K562 (cell line): ENCODE results near the gene ZNF346. TPM values are rescaled to one million over a fixed set of nuclear protein-coding genes. Genes with fewer than 3 reads are reported as not detected.

Experiments used
- ATAC-seq: fragments of 200-7000 bp; cut with Tn5 transposase; 3 replicates; pipeline ENCODE4 v1.9.1; 2020; ENCODE audit warnings: moderate library complexity
- BruUV-seq: library from RNA; stranded (reverse); fragments of 400-500 nt; replicated peaks from 2 replicates; lab custom pipeline; 2021; lab: Mats Ljungman, UMichigan
- CTCF ChIA-PET: fragments of 300-600 bp; formaldehyde crosslinking; extraction: SDS; loops from one replicate; lab custom pipeline; 2021; ENCODE audit warnings: low intra/inter-chr PET ratio; lab: Yijun Ruan, JAX
- POLR2A ChIA-PET: fragments of 300-600, 350-650 bp; sonication (Branson Sonifier 250); formaldehyde crosslinking; extraction: SDS; loops from one replicate; lab custom pipeline; 2021; ENCODE audit warnings: antibody characterized with exemption, inconsistent platforms; lab: Yijun Ruan, JAX
- DNase-seq, 4 experiments: peaks; one replicate each; pipeline versions ENCODE4 v3.0.0 to v3.0.0-alpha.2; 2011 to 2018; ENCODE audit warnings: low spot score in 3 of 4, mixed read lengths in 3 of 4; ENCODE audit errors: extremely low read depth in 1 of 4
- FAIRE-seq: peaks from 2 replicates; lab custom pipeline; 2011; peaks lifted over from hg19 to GRCh38; lab: Jason Lieb, UNC
- H2AFZ ChIP-seq: 2 replicates; pipeline ENCODE4 v1.6.0; 2011; ENCODE audit warnings: low read depth, low read length, control low read depth, inconsistent platforms
- H3K27ac ChIP-seq: fragments of 200-600 bp; 3 replicates; pipeline ENCODE4 v1.8.0; 2011; ENCODE audit warnings: low read depth, mild to moderate bottlenecking, control low read depth, inconsistent platforms, low read length, moderate library complexity, mixed read lengths; ENCODE audit errors: extremely low read depth
- H3K27me3 ChIP-seq, 2 experiments: fragments of 300-600 bp in 1 of 2; 2 replicates in 1 of 2; 3 replicates in 1 of 2; pipeline versions ENCODE4 v1.6.0 to v1.8.0; 2011; ENCODE audit warnings: inconsistent platforms in 2 of 2, low read length in 2 of 2, mild to moderate bottlenecking in 1 of 2, mixed read lengths in 1 of 2, moderate library complexity in 1 of 2; ENCODE audit not compliant: control insufficient read depth in 2 of 2, insufficient read depth in 2 of 2
- H3K36me3 ChIP-seq: fragments of 300-600 bp; 3 replicates; pipeline ENCODE4 v1.8.0; 2011; ENCODE audit warnings: mild to moderate bottlenecking, low read length, inconsistent platforms; ENCODE audit not compliant: control insufficient read depth, insufficient read depth
- H3K4me1 ChIP-seq, 2 experiments: fragments of 200-600 bp in 1 of 2; replicated peaks in 1 of 2; 2 replicates in 1 of 2; 3 replicates in 1 of 2; pipeline versions ENCODE4 v1.5.1 to v1.8.0; 2011; ENCODE audit warnings: inconsistent platforms in 2 of 2, low read length in 2 of 2, mild to moderate bottlenecking in 1 of 2, mixed read lengths in 1 of 2, moderate library complexity in 1 of 2; ENCODE audit not compliant: control insufficient read depth in 2 of 2, insufficient read depth in 2 of 2
- H3K4me2 ChIP-seq: 2 replicates; pipeline ENCODE4 v1.6.1; 2011; ENCODE audit warnings: low read length, control low read depth, inconsistent platforms, mixed read lengths; ENCODE audit not compliant: insufficient read depth
- H3K4me3 ChIP-seq: fragments of 200-600 bp; sonication (generic), shearing (Covaris generic); 2 replicates; pipeline ENCODE4 v1.5.1; 2016; ENCODE audit warnings: control low read depth, inconsistent platforms
- H3K79me2 ChIP-seq: fragments of 200-600 bp; 3 replicates; pipeline ENCODE4 v1.8.0; 2011; ENCODE audit warnings: low read length, inconsistent platforms; ENCODE audit not compliant: control insufficient read depth, insufficient read depth
- H3K9ac ChIP-seq, 2 experiments: 2 replicates each; pipeline versions ENCODE4 v1.6.0 to v1.6.1; 2011; ENCODE audit warnings: low read depth in 2 of 2, low read length in 2 of 2, control low read depth in 1 of 2, inconsistent platforms in 1 of 2, mild to moderate bottlenecking in 1 of 2, mixed read lengths in 1 of 2; ENCODE audit not compliant: insufficient read depth in 1 of 2
- H3K9me1 ChIP-seq: one replicate; pipeline ENCODE4 v1.6.0; 2011; ENCODE audit warnings: inconsistent platforms, mild to moderate bottlenecking, low read length, moderate library complexity; ENCODE audit not compliant: control insufficient read depth, insufficient read depth
- H3K9me3 ChIP-seq: replicated peaks from 2 replicates; pipeline ENCODE4 v1.5.1; 2011; ENCODE audit warnings: low read depth, low read length, inconsistent platforms; ENCODE audit not compliant: control insufficient read depth, insufficient read depth
- H4K20me1 ChIP-seq: replicated peaks from 2 replicates; pipeline ENCODE4 v1.6.1; 2011; ENCODE audit warnings: low read length, inconsistent platforms, mixed read lengths; ENCODE audit not compliant: control insufficient read depth, insufficient read depth
- SNIP1 ChIP-seq: fragments of 450-650 bp; IDR thresholded peaks from 2 replicates; pipeline ENCODE4 v1.7.1; 2017; ENCODE audit warnings: low read depth, mild to moderate bottlenecking
- U2AF2 ChIP-seq: fragments of 200-400 bp; formaldehyde crosslinking; optimal IDR thresholded peaks from 2 replicates; pipeline ENCODE3; 2017; ENCODE audit warnings: low read depth, mild to moderate bottlenecking, low read length
- YY1 ChIP-seq, 3 experiments: IDR thresholded peaks; 2 replicates each; pipeline ENCODE4 v1.6.1; 2011; ENCODE audit warnings: low read length in 2 of 3, mild to moderate bottlenecking in 2 of 3, moderate library complexity in 2 of 3, borderline replicate concordance in 1 of 3, control low read depth in 1 of 3, low read depth in 1 of 3; ENCODE audit not compliant: insufficient read depth in 3 of 3, insufficient replicate concordance in 2 of 3, control insufficient read depth in 1 of 3, insufficient read length in 1 of 3; ENCODE audit errors: extremely low read depth in 1 of 3
- WGBS: fragments of 100-300 bp; shearing (Covaris generic); methylation state at CpG from one replicate; pipeline ENCODE4 v1.1.6; 2016; ENCODE audit warnings: low coverage, mixed read lengths; ENCODE audit not compliant: insufficient coverage; ENCODE audit errors: missing lambda C conversion rate; 5-methylcytosine and 5-hydroxymethylcytosine counted together
- in situ Hi-C: fragments of 300-500 bp; cut with MboI; formaldehyde crosslinking; loops from 4 replicates; pipeline ENCODE4 v1.15.0; 2018; ENCODE audit warnings: inconsistent platforms, mixed read lengths
- intact Hi-C: fragments of 100-400 bp; cut with micrococcal nuclease; formaldehyde crosslinking; loops from 2 replicates; pipeline ENCODE4 v1.14.2; 2022
- polyA plus RNA-seq, 8 experiments: library from polyadenylated mRNA; depleted of rRNA in 4 of 8; stranded (reverse) in 5 of 8; unstranded in 3 of 8; fragments of >200 nt; fragmentation: Nextera tagmentation in 2 of 8; fragmentation: Illumina TruSeq in 1 of 8; extraction: Ambion mirVana in 2 of 8; extraction: Trizol in 1 of 8; gene quantifications; 2 replicates each; pipeline versions ENCODE4 v1.2.1 to v1.2.3, GENCODE V29; 2011 to 2014; ENCODE audit warnings: inconsistent platforms in 1 of 8, missing spikeins in 1 of 8
- total RNA-seq, 7 experiments: library from RNA; depleted of rRNA in 6 of 7; stranded (reverse); fragments of >200 nt in 6 of 7; fragmentation: Illumina TruSeq in 2 of 7; extraction: Trizol in 2 of 7; gene quantifications; 2 replicates each; pipeline versions ENCODE4 v1.2.1 to v1.2.3, GENCODE V29; 2011 to 2021; ENCODE audit warnings: low replicate concordance in 1 of 7

ZNF346 gene
- total and polyA plus RNA-seq, 9 of the 15 experiments (the other 6 are each of a cell fraction or from before 2014, with no cell fraction given): 5.0 to 25.1 (median 20.1) TPM

DNA sequence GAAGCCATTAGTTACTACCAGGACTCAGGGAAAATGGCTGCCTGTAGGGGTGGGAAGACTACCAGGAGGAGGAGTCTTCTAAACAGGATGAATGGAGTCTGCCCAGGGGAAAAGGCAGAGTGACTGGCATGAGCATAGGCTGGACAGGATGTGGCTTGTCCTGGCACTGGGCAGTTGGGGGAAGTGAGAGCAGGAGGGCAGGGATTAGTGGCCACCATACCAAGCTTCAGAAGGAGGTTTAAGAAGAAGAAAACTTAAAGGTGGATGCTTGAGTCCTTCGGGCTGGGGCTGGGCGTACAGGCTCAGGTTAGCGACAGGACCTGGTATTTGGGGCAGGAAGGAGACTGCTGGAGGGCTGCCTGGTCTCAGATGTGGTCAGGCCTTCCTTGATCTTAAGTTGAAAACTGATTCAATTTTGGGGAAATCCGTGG, 106.1 kb downstream of the ZNF346 start:
- no peak overlapping the region for H3K4me3 ChIP-seq
- H3K9me3 ChIP-seq: no peaks in the 10 kb centered on the region
- no peak overlapping the region for H3K27ac ChIP-seq
- no peaks in the 10 kb centered on the region for H3K36me3 ChIP-seq
- no peak overlapping the region; a peak in 1 of 4 replicates for H3K9ac ChIP-seq
- peaks cover 11 to 19% of the 10 kb centered on the region in 2 experiments; a peak in 4 of 5 replicates for H3K4me1 ChIP-seq
- H3K79me2 ChIP-seq: no peaks in the 10 kb centered on the region
- TF ChIP-seq U2AF2: no peak
- peak in 1 of 3 experiments; percentile 54 for TF ChIP-seq YY1 (IDR thresholded peaks at IDR 0.05; ENCODE audit: borderline replicate concordance in 1 of 3, control insufficient read depth in 1 of 3, extremely low read depth in 1 of 3, insufficient read depth in 3 of 3, insufficient read length in 1 of 3, insufficient replicate concordance in 2 of 3, low read depth in 1 of 3, low read length in 2 of 3)
- TF ChIP-seq SNIP1: no peak
- ChIA-PET CTCF (no interaction called here), POLR2A (interaction anchor here (0.9 to 1.2 kb wide), 2 partner anchors 12 to 251 kb away, joined by 3 to 4 read pairs; no protein-coding TSS in a partner anchor)
- DNase-seq: no peak
- no peak overlapping the region for H3K4me2 ChIP-seq
- 0 out of 2 replicates have a peak overlapping the region, but pooled peaks have one; percentile 50 for H2AFZ ChIP-seq
- intact Hi-C loops (no loop called here), in situ Hi-C loops (no loop called here)
- H3K27me3 ChIP-seq: no peaks in the 10 kb centered on the region
- no peaks in the 10 kb centered on the region; the same call in 1 of the 2 replicates for H4K20me1 ChIP-seq
- no TSS peak for BruUV-seq
- no peak for FAIRE-seq
- no peaks in the 10 kb centered on the region for H3K9me1 ChIP-seq
- ATAC-seq: no peak
- 62% methylated on average over 4 of the region's 4 CpGs for WGBS
